SK-N-SH (cell line): ENCODE data around the gene ODF2L. TPM values are rescaled to one million over a fixed set of nuclear protein-coding genes. Genes with fewer than 3 reads are reported as not detected.

ENCODE experiments used
- CTCF ChIA-PET: fragments of 300-600, 350-600 bp; formaldehyde crosslinking; extraction: SDS; loops from one replicate; lab custom pipeline; 2021; lab: Yijun Ruan, JAX
- POLR2A ChIA-PET: fragments of 350-600 bp; sonication (Branson Sonifier 250); formaldehyde crosslinking; extraction: SDS; loops from one replicate; lab custom pipeline; 2020; ENCODE audit warnings: antibody characterized with exemption, inconsistent platforms; lab: Yijun Ruan, JAX
- DNase-seq: peaks from one replicate; pipeline ENCODE4 v3.0.0; 2012
- H2AFZ ChIP-seq: fragments of 200-600 bp; sonication (generic); 2 replicates; pipeline ENCODE4 v1.8.1; 2016; ENCODE audit warnings: antibody characterized with exemption, mild to moderate bottlenecking, low read depth
- H3F3A ChIP-seq: fragments of 200-600 bp; sonication (generic); replicated peaks from 2 replicates; pipeline ENCODE3; 2016; ENCODE audit warnings: antibody characterized with exemption, mild to moderate bottlenecking; ENCODE audit not compliant: insufficient read depth
- H3K27ac ChIP-seq, 2 experiments: fragments of 200-500 bp in 1 of 2; fragments of 200-600 bp in 1 of 2; sonication (Bioruptor generic) in 1 of 2; sonication (generic), shearing (Covaris generic) in 1 of 2; 2 replicates each; pipeline versions ENCODE4 v1.5.1 to v1.6.1; 2014 to 2016; ENCODE audit warnings: low read depth in 2 of 2, inconsistent platforms in 1 of 2, low read length in 1 of 2, mild to moderate bottlenecking in 1 of 2, mixed read lengths in 1 of 2
- H3K27me3 ChIP-seq: fragments of 200-600 bp; sonication (generic), shearing (Covaris generic); 2 replicates; pipeline ENCODE4 v1.6.1; 2016; ENCODE audit warnings: mixed run types; ENCODE audit not compliant: insufficient read depth
- H3K36me3 ChIP-seq, 2 experiments: fragments of 200-500 bp in 1 of 2; fragments of 200-600 bp in 1 of 2; sonication (Bioruptor generic) in 1 of 2; sonication (generic) in 1 of 2; replicated peaks in 1 of 2; 2 replicates each; pipeline versions ENCODE3 to v1.5.1; 2014 to 2016; ENCODE audit warnings: low read length in 1 of 2, mild to moderate bottlenecking in 1 of 2; ENCODE audit not compliant: insufficient read depth in 2 of 2, control insufficient read depth in 1 of 2
- H3K4me1 ChIP-seq, 2 experiments: fragments of 200-500 bp in 1 of 2; fragments of 200-600 bp in 1 of 2; sonication (Bioruptor generic) in 1 of 2; sonication (generic), shearing (Covaris generic) in 1 of 2; 2 replicates each; pipeline versions ENCODE4 v1.5.1 to v1.6.1; 2014 to 2016; ENCODE audit warnings: low read depth in 1 of 2, low read length in 1 of 2, mixed run types in 1 of 2; ENCODE audit not compliant: insufficient read depth in 2 of 2, control insufficient read depth in 1 of 2
- H3K4me2 ChIP-seq: fragments of 200-600 bp; sonication (generic), shearing (Covaris generic); 2 replicates; pipeline ENCODE4 v1.6.1; 2017; ENCODE audit warnings: mixed run types
- H3K4me3 ChIP-seq, 2 experiments: fragments of 200-500 bp in 1 of 2; fragments of 200-600 bp in 1 of 2; sonication (Bioruptor generic) in 1 of 2; sonication (generic), shearing (Covaris generic) in 1 of 2; 2 replicates each; pipeline versions ENCODE4 v1.5.1 to v1.8.1; 2014 to 2016; ENCODE audit warnings: low read depth in 2 of 2, inconsistent platforms in 1 of 2, low read length in 1 of 2, mild to moderate bottlenecking in 1 of 2, mixed read lengths in 1 of 2, moderate library complexity in 1 of 2
- H3K79me2 ChIP-seq: fragments of 200-600 bp; sonication (generic); 2 replicates; pipeline ENCODE4 v1.8.1; 2017; ENCODE audit warnings: mild to moderate bottlenecking; ENCODE audit not compliant: insufficient read depth
- H3K9ac ChIP-seq: fragments of 200-600 bp; sonication (generic); 2 replicates; pipeline ENCODE4 v1.6.1; 2017; ENCODE audit warnings: mixed run types
- H3K9me2 ChIP-seq: fragments of 200-600 bp; sonication (generic); 2 replicates; pipeline ENCODE4 v1.6.1; 2017; ENCODE audit warnings: mixed run types
- H3K9me3 ChIP-seq: fragments of 200-600 bp; sonication (generic); 2 replicates; pipeline ENCODE4 v1.6.1; 2017; ENCODE audit warnings: mixed run types, mild to moderate bottlenecking, moderate library complexity
- H4K20me1 ChIP-seq: fragments of 200-600 bp; sonication (generic); 2 replicates; pipeline ENCODE4 v1.6.1; 2017; ENCODE audit warnings: mild to moderate bottlenecking, mixed run types; ENCODE audit not compliant: insufficient read depth
- FOXJ3 ChIP-seq: sonication (generic); formaldehyde crosslinking; IDR thresholded peaks from 2 replicates; pipeline ENCODE4 v1.5.1; 2020; ENCODE audit warnings: mild to moderate bottlenecking, missing genetic modification reagents
- GABPA ChIP-seq: IDR thresholded peaks from 2 replicates; pipeline ENCODE4 v1.4.0; 2012; ENCODE audit warnings: low read depth, mild to moderate bottlenecking
- GATA2 ChIP-seq: sonication (generic); formaldehyde crosslinking; IDR thresholded peaks from 2 replicates; pipeline ENCODE4 v1.5.0; 2020; ENCODE audit warnings: mild to moderate bottlenecking, missing genetic modification reagents
- JUND ChIP-seq: IDR thresholded peaks from 2 replicates; pipeline ENCODE4 v1.4.0; 2012
- MEF2A ChIP-seq: IDR thresholded peaks from 2 replicates; pipeline ENCODE4 v1.4.0; 2012; ENCODE audit warnings: low read depth, borderline replicate concordance
- MXI1 ChIP-seq: IDR thresholded peaks from 2 replicates; pipeline ENCODE4 v1.6.1; 2012; ENCODE audit warnings: mild to moderate bottlenecking, low read depth, low read length, improper control_type of control experiment
- NFIC ChIP-seq: IDR thresholded peaks from 2 replicates; pipeline ENCODE4 v1.4.0; 2012; ENCODE audit warnings: borderline replicate concordance
- NRF1 ChIP-seq: IDR thresholded peaks from 2 replicates; pipeline ENCODE4 v1.6.1; 2012; ENCODE audit warnings: low read depth, mild to moderate bottlenecking, low read length
- POLR2AphosphoS5 ChIP-seq: IDR thresholded peaks from 2 replicates; pipeline ENCODE4 v1.6.1; 2012; ENCODE audit warnings: low read depth, low read length
- RCOR1 ChIP-seq: fragments of 150-350 bp; IDR thresholded peaks from 2 replicates; pipeline ENCODE4 v1.6.1; 2017; ENCODE audit warnings: antibody characterized with exemption, low read length
- RXRA ChIP-seq: IDR thresholded peaks from 2 replicates; pipeline ENCODE4 v1.4.0; 2012; ENCODE audit warnings: low read depth, mild to moderate bottlenecking, borderline replicate concordance
- TAF1 ChIP-seq: IDR thresholded peaks from 2 replicates; pipeline ENCODE4 v1.6.1; 2012; ENCODE audit warnings: low read depth, mild to moderate bottlenecking, low read length, moderate library complexity, borderline replicate concordance
- TEAD4 ChIP-seq: IDR thresholded peaks from 2 replicates; pipeline ENCODE4 v1.4.0; 2012; ENCODE audit warnings: mild to moderate bottlenecking, borderline replicate concordance; ENCODE audit not compliant: insufficient read depth
- YY1 ChIP-seq: IDR thresholded peaks from 2 replicates; pipeline ENCODE4 v1.4.0; 2012; ENCODE audit warnings: low read depth, mild to moderate bottlenecking
- WGBS: methylation state at CpG from one replicate; pipeline ENCODE4 v1.1.6; 2017; ENCODE audit warnings: low lambda C conversion rate; 5-methylcytosine and 5-hydroxymethylcytosine counted together
- polyA plus RNA-seq, 3 experiments: library from polyadenylated mRNA; depleted of rRNA; stranded (reverse); fragments of >200 nt; gene quantifications; 2 replicates each; pipeline ENCODE4 v1.2.3, GENCODE V29; 2012
- TF ChIP-seq, protein P1 (sequence below): fragments of 150-350 bp; IDR thresholded peaks from 2 replicates; pipeline ENCODE4 v1.6.1; 2016; ENCODE audit warnings: mild to moderate bottlenecking, low read depth, low read length
- TF ChIP-seq, protein P2 (sequence below): IDR thresholded peaks from 2 replicates; pipeline ENCODE4 v1.4.0; 2012; ENCODE audit warnings: low read depth, borderline replicate concordance

Gene ODF2L
- polyA plus RNA-seq, 1 of the 3 experiments (the other 2 are of a cell fraction) = 5.3 TPM

DNA sequence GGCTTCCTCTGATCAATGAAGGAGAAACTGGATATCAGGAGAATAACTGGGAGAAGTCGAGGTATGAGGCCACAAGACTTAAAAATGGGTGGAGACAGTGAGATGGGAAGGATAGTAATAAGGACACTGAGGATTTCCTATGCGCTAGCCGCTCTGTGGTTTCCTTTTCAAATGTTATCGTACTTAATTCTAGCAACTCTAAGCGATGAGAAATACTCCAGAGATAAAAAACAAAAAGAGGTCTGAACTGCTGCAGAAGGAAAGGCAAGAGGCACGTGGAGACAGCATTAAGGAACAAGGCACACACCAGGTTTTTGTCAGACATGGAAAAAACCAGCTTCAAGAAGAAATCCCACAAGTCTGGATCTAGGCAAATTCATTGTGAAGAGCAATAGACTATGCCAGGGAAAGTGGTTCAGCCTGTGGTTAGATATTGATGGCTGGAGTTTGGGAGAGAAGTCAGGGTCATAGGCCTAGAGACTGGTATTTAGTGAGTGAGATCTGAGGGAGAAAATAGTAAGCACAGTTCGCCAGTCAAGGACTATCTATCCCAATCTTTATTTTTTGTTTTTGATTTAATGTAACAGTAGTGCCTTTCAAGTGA, 33.1 kb upstream of the ODF2L start:
- Histone ChIP-seq H3K9ac (no peak overlapping the region), H4K20me1 (no peaks in the 10 kb centered on the region), H3K4me3 (no peak overlapping the region), H3F3A (no peaks in the 10 kb centered on the region), H3K79me2 (no peaks in the 10 kb centered on the region), H3K4me2 (no peak overlapping the region), H3K36me3 (no peaks in the 10 kb centered on the region), H3K9me2 (no peaks in the 10 kb centered on the region), H3K27me3 (no peaks in the 10 kb centered on the region), H3K4me1 (no peaks in the 10 kb centered on the region), H3K27ac (no peak overlapping the region), H3K9me3 (no peaks in the 10 kb centered on the region), H2AFZ (no peak overlapping the region)
- 64% methylated on average over 7 of the region's 7 CpGs for WGBS
- DNase-seq = no peak
- CTCF ChIA-PET = no interaction called here
- no peak for TF ChIP-seq FOXJ3
- TF ChIP-seq YY1 = no peak
- TF ChIP-seq POLR2AphosphoS5 = no peak
- no peak for TF ChIP-seq NFIC
- no peak for TF ChIP-seq RCOR1
- TF ChIP-seq JUND = no peak
- TF ChIP-seq, protein P1, sequence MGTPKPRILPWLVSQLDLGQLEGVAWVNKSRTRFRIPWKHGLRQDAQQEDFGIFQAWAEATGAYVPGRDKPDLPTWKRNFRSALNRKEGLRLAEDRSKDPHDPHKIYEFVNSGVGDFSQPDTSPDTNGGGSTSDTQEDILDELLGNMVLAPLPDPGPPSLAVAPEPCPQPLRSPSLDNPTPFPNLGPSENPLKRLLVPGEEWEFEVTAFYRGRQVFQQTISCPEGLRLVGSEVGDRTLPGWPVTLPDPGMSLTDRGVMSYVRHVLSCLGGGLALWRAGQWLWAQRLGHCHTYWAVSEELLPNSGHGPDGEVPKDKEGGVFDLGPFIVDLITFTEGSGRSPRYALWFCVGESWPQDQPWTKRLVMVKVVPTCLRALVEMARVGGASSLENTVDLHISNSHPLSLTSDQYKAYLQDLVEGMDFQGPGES = no peak
- TF ChIP-seq RXRA = no peak
- POLR2A ChIA-PET = no interaction called here

DNA sequence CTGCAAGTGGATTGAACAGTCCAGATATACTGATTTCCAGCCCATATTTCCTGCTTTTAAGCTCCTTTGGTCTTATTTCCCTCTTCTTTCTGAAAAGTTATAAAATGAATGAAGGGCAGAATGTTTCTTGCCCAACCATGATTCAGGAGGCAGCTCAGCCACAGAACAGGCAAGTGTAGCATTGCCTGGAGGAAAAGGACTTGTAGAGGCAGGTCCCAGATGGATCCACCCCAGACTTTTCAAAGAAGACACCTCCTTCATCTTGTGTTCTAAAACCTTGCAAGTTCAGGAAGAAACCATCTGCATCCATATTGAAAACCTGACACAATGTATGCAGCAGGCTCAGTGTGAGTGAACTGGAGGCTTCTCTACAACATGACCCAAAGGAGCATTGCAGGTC, 27.8 kb upstream of the ODF2L start, which contains the start of gene CLCA2:
TSS of gene CLCA2 (plus strand) at position 299 of the 400 bp plus-strand sequence. CDS start at position 376, 77 bp downstream.
- Histone ChIP-seq H4K20me1 (no peaks in the 10 kb centered on the region), H3K9me2 (no peaks in the 10 kb centered on the region), H3K4me1 (no peaks in the 10 kb centered on the region), H3F3A (no peaks in the 10 kb centered on the region), H2AFZ (no peak within 1 kb of the TSS), H3K9ac (no peak within 1 kb of the TSS), H3K4me3 (no peak within 1 kb of the TSS), H3K9me3 (no peaks in the 10 kb centered on the region), H3K27ac (no peak within 1 kb of the TSS), H3K4me2 (no peak within 1 kb of the TSS), H3K27me3 (peaks cover 5% of the 10 kb centered on the region; the same call in 1 of the 2 replicates), H3K79me2 (no peaks in the 10 kb centered on the region), H3K36me3 (no peaks in the 10 kb centered on the region)
- CTCF ChIA-PET = interaction anchor here (0.8 to 1.6 kb wide), 2 partner anchors 36 to 50 kb away, joined by 3 to 5 read pairs; no protein-coding TSS in a partner anchor
- TF ChIP-seq NRF1 (no peak), FOXJ3 (no peak), GATA2 (no peak), GABPA (no peak), MEF2A (no peak), MXI1 (no peak), YY1 (no peak), TEAD4 (no peak), TAF1 (no peak)
- TF ChIP-seq, protein P2, sequence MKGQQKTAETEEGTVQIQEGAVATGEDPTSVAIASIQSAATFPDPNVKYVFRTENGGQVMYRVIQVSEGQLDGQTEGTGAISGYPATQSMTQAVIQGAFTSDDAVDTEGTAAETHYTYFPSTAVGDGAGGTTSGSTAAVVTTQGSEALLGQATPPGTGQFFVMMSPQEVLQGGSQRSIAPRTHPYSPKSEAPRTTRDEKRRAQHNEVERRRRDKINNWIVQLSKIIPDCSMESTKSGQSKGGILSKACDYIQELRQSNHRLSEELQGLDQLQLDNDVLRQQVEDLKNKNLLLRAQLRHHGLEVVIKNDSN = no peak
- POLR2A ChIA-PET = interaction anchor here (1.0 kb wide), 1 partner anchor 28 kb away, joined by 3 read pairs; the partner anchor contains the start of gene ODF2L
- DNase-seq = no peak
